Ectodermal cell (in vitro differentiated cells): ENCODE measurements around the gene KERA.

Experiments
- H3K27ac ChIP-seq: 2 replicates; pipeline ENCODE4 v1.7.0; 2013; ENCODE audit warnings: mild to moderate bottlenecking, low read depth, low read length; ENCODE audit not compliant: insufficient read depth, poor library complexity, severe bottlenecking
- H3K27me3 ChIP-seq: 2 replicates; pipeline ENCODE4 v1.7.0; 2013; ENCODE audit warnings: mild to moderate bottlenecking, low read length; ENCODE audit not compliant: insufficient read depth, control insufficient read depth, poor library complexity, severe bottlenecking
- H3K36me3 ChIP-seq: one replicate; pipeline ENCODE4 v1.7.0; 2013; ENCODE audit warnings: low read length; ENCODE audit not compliant: control insufficient read depth, insufficient read depth
- H3K4me1 ChIP-seq: one replicate; pipeline ENCODE4 v1.7.0; 2013; ENCODE audit warnings: low read length; ENCODE audit not compliant: control insufficient read depth, insufficient read depth
- H3K4me3 ChIP-seq: 2 replicates; pipeline ENCODE4 v1.7.0; 2013; ENCODE audit warnings: low read depth, low read length, control low read depth; ENCODE audit not compliant: insufficient read depth
- H3K9me3 ChIP-seq: 2 replicates; pipeline ENCODE4 v1.7.0; 2013; ENCODE audit warnings: mild to moderate bottlenecking, low read length, moderate library complexity; ENCODE audit not compliant: control insufficient read depth
- WGBS, 2 experiments: methylation state at CpG; one replicate each; pipeline ENCODE4 v1.1.7; 2013; ENCODE audit warnings: missing lambda C conversion rate in 2 of 2; 5-methylcytosine and 5-hydroxymethylcytosine counted together

The KERA gene

GRCh38 chr12:91017511-91018263, 40.1 kb downstream of the KERA start:
- Histone ChIP-seq H3K27ac (no peak overlapping the region), H3K27me3 (no peaks in the 10 kb centered on the region), H3K4me3 (no peak overlapping the region), H3K9me3 (no peaks in the 10 kb centered on the region), H3K4me1 (no peaks in the 10 kb centered on the region), H3K36me3 (no peaks in the 10 kb centered on the region)
- 86 to 92% methylated on average over 2 to 5 of the region's 5 CpGs for WGBS, 2 experiments

- 100% methylated on average over 1 of the region's 1 CpG for WGBS, 2 experiments
Measured at GRCh38 chr12:91017043-91017442, 40.8 kb downstream of the KERA start.

DNA sequence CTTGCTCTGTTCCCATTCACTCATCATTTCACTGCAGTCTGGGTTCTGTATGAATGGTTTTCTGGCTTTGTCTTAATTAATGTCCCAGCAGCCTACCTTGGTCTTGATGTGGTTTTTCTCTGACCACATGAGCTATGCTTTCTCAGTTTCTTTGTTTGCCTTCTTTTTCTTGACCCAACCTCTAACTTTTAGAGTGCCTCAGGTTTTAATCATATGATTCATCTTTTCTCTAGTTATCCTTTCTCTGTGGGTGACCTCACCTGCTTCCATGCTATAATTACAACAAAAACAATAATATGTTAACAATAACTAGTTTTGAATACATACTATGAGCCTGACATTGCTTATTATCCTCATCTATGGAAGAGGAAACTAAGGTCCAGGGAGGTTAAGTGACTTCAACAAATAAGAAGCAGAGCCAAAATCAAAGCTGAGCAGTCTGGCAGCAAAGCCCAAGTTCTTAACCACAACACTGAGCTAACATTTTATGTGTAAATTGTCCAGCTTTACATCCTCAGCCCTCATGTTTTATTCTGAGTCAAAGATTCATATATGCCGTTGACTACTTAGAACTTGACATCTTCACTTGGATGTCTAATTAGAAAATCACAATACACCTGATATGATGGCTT, 48.4 kb downstream of the KERA start:
- no peaks in the 10 kb centered on the region for H3K36me3 ChIP-seq
- H3K27me3 ChIP-seq, result no peaks in the 10 kb centered on the region
- 95% methylated on average over 1 of the region's 1 CpG for WGBS, 2 experiments
- H3K9me3 ChIP-seq, result no peaks in the 10 kb centered on the region
- H3K27ac ChIP-seq, result no peak overlapping the region
- H3K4me1 ChIP-seq, result no peaks in the 10 kb centered on the region
- no peak overlapping the region for H3K4me3 ChIP-seq

More at GRCh38 chr12:91017043-91017442, 40.8 kb downstream of the KERA start:
- no peaks in the 10 kb centered on the region for H3K4me1 ChIP-seq
- no peaks in the 10 kb centered on the region for H3K36me3 ChIP-seq
- H3K9me3 ChIP-seq, result no peaks in the 10 kb centered on the region
- no peak overlapping the region for H3K4me3 ChIP-seq
- H3K27ac ChIP-seq, result no peak overlapping the region
- H3K27me3 ChIP-seq, result no peaks in the 10 kb centered on the region

- 91 to 96% methylated on average over 2 of the region's 2 CpGs for WGBS, 2 experiments
- H3K4me3 ChIP-seq, result no peak overlapping the region
- no peaks in the 10 kb centered on the region for H3K36me3 ChIP-seq
- H3K9me3 ChIP-seq, result no peaks in the 10 kb centered on the region
- no peaks in the 10 kb centered on the region for H3K4me1 ChIP-seq
- no peaks in the 10 kb centered on the region for H3K27me3 ChIP-seq
- no peak overlapping the region for H3K27ac ChIP-seq
Measured at GRCh38 chr12:91007531-91008290, 50.1 kb downstream of the KERA start.

DNA sequence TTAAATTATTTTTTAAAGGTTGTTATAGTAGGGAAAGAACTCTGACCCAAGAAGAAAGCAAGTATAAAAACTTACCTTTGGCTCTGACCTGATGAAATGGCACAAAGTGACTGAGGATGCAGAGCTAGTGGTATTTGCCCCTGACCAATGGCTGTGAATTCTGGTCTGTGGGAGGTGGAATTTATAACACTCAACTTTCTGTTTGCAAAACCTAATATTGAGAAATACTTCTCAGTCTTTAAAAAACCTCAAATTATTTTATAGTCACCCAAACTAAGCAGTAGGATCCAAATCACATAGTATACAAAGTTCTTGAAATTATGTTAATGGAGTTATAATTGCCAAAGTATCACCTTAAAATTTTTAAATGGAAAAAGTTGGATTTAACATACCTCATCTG, 53.0 kb downstream of the KERA start, which contains the start of gene EPYC:
EPYC (minus strand) TSS at position 101 of the 400 bp plus-strand sequence. CDS start 2,407 bp downstream, outside the sequence.
- H3K4me3 ChIP-seq, result no peak within 1 kb of the TSS

GRCh38 chr12:91003737-91004136, 54.1 kb downstream of the KERA start:
- Histone ChIP-seq H3K27ac (no peak overlapping the region), H3K4me3 (no peak overlapping the region), H3K9me3 (no peaks in the 10 kb centered on the region), H3K36me3 (no peaks in the 10 kb centered on the region), H3K4me1 (no peaks in the 10 kb centered on the region), H3K27me3 (no peaks in the 10 kb centered on the region)

More for the DNA sequence above, 53.0 kb downstream of the KERA start, which contains the start of gene EPYC:
- Histone ChIP-seq H3K27me3 (no peaks in the 10 kb centered on the region), H3K27ac (no peak within 1 kb of the TSS), H3K9me3 (no peaks in the 10 kb centered on the region), H3K36me3 (no peaks in the 10 kb centered on the region), H3K4me1 (no peaks in the 10 kb centered on the region)

DNA sequence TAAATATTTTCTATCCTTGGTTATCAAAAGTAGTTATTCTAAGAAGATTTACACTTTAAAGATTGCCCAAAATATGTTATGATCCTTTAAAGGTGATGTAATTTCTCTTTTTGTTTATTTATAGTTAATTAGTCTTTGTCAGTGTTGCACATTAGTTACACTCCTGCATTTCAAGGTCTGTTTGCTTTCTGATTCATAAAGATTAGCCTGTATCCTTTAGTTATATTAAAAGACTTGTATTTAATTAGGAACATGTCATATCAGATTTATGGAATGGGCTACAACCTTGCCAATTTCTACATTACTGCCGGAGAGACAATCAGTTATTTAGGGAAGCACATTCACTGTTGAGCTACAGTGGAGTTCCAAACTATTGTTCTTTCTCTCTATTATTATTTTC, 56.5 kb downstream of the KERA start:
- no peak overlapping the region for H3K4me3 ChIP-seq
- H3K4me1 ChIP-seq, result no peaks in the 10 kb centered on the region
- H3K9me3 ChIP-seq, result no peaks in the 10 kb centered on the region
- H3K27ac ChIP-seq, result no peak overlapping the region
- WGBS, 2 experiments, result 90 to 96% methylated on average over 1 of the region's 1 CpG
- H3K36me3 ChIP-seq, result no peaks in the 10 kb centered on the region
- no peaks in the 10 kb centered on the region for H3K27me3 ChIP-seq
